Measurements from ENCODE around the gene TFDP1. TPM values are rescaled to one million over a fixed set of nuclear protein-coding genes. Genes with fewer than 3 reads are reported as not detected.

TFDP1 gene
- total and polyA plus RNA-seq, 2 of the 4 experiments (the other 2 are of a cell fraction): 59.3 to 97.0 TPM

DNA sequence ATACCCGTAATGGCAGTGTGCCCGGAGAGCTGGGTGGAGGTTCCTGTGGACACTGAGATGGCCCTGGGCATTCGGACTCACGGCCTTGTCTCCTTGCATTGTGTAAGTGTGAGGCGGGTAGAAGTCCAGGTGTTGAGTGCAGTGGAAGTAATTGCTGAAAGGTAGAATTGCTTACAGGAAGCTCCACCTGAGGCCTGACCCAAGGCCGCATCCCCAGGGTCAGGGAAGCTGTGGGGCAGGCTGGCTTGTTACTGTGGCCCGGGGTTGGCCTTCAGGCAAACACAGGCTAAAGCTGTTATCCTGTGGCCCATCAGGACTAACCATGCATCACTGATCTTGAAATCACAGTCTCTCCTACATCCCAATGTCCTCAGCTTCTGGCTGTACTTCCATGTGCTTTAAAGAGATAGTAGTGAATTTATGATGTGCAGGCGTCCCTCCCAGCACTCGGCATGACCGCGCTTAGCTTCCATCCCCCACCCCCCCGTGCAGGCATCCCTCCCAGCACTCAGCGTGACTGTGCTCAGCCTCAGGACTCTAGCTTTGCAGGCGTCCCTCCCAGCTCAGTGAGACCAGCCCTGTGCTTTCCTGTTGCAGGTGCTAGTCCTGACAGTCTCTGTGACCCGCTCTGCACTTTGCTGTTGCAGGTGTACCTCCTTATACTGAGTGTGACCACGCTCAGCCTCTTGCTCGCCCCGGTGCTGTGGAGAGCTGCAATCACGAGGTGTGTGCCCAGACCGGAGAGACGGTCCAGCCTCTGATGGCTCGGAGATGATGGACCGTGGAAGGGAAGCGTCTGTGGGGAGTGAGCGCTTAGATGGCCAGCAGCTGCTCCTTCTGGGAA is 35.6 kb upstream of the TFDP1 start:
- peaks cover 41 to 56% of the 10 kb centered on the region in 2 experiments for H3K79me1 ChIP-seq (ENCODE audit: low read depth in 1 of 2, low read length in 2 of 2)
- 92% methylated on average over 17 of the region's 25 CpGs; no CpG with 5 or more reads in 1 of the 2 experiments for WGBS, 2 experiments (ENCODE audit: extremely low coverage in 2 of 2, insufficient read length in 1 of 2)
- DNase-seq (no peak), ATAC-seq (ENCODE audit: low read depth) (no peak)
- no peak overlapping the region for H3K4ac ChIP-seq (ENCODE audit: low read depth, low read length)
- H3K9me3 ChIP-seq (ENCODE audit: control insufficient read depth, insufficient read depth, low read length): no peaks in the 10 kb centered on the region
- H4K20me1 ChIP-seq (ENCODE audit: insufficient read depth, low read length): peaks cover 46% of the 10 kb centered on the region
- no peak overlapping the region for H3K14ac ChIP-seq (replicated peaks; ENCODE audit: low read depth, low read length)
- H4K5ac ChIP-seq (ENCODE audit: low read depth, low read length): no peak overlapping the region
- BruUV-seq (replicated peaks): no TSS peak
- H3K36me3 ChIP-seq (ENCODE audit: control insufficient read depth, insufficient read depth, low read length): peaks cover 53% of the 10 kb centered on the region
- dilution Hi-C loops (cut with HindIII; ENCODE audit: low sequenced_read_pairs, unreplicated experiment) (no loop called here), in situ Hi-C loops (cut with MboI; ENCODE audit: low sequenced_read_pairs) (no loop called here), intact Hi-C loops (cut with micrococcal nuclease) (no loop called here)
- H2AK9ac ChIP-seq (replicated peaks; ENCODE audit: low read depth, low read length, poor library complexity): peak overlapping the region; percentile 33
- H2BK5ac ChIP-seq (ENCODE audit: low read depth, low read length, poor library complexity, severe bottlenecking): no peak overlapping the region
- H2AFZ ChIP-seq (replicated peaks; ENCODE audit: low read length, poor library complexity): peak overlapping the region; percentile 15
- peaks cover 10% of the 10 kb centered on the region; the same call in 1 of the 2 replicates for H3K9me1 ChIP-seq (ENCODE audit: insufficient read depth, low read length)
- no peak overlapping the region for H2BK120ac ChIP-seq (ENCODE audit: low read depth, low read length)
- H3K4me2 ChIP-seq (ENCODE audit: low read depth, low read length): no peak overlapping the region
- H3K4me1 ChIP-seq (ENCODE audit: control insufficient read depth, insufficient read depth, low read length): peaks cover 16% of the 10 kb centered on the region
- H3K23ac ChIP-seq (ENCODE audit: low read depth, low read length): no peak overlapping the region
- no peaks in the 10 kb centered on the region for H3K27me3 ChIP-seq (ENCODE audit: control insufficient read depth, insufficient read depth, low read length)
- no peak overlapping the region for H3K27ac ChIP-seq (ENCODE audit: insufficient read depth, low read length)
- H4K8ac ChIP-seq (ENCODE audit: low read depth in 2 of 2, low read length in 2 of 2): no peak overlapping the region
- no peak overlapping the region for H3K4me3 ChIP-seq (ENCODE audit: insufficient read depth, low read depth, low read length)
- CTCF ChIA-PET: no interaction called here
- H2AK5ac ChIP-seq (ENCODE audit: low read depth, low read length): no peak overlapping the region
- H3K9ac ChIP-seq (ENCODE audit: low read depth, low read length): no peak overlapping the region
- H3K18ac ChIP-seq (ENCODE audit: low read depth, low read length): no peak overlapping the region
- H3K56ac ChIP-seq (ENCODE audit: extremely low read depth, insufficient read depth, low read length): no peak overlapping the region
- no peak overlapping the region for H2BK20ac ChIP-seq (ENCODE audit: low read depth, low read length)
- no peak overlapping the region for H2BK15ac ChIP-seq (ENCODE audit: low read depth, low read length)
- H4K91ac ChIP-seq (ENCODE audit: insufficient read depth, low read depth, low read length): no peak overlapping the region
- POLR2A ChIA-PET (ENCODE audit: unreplicated experiment): interaction anchor here (0.5 kb wide), 1 partner anchor 100 kb away, joined by 8 read pairs; no protein-coding TSS in a partner anchor
- TF ChIP-seq RFX5 (IDR thresholded peaks at IDR 0.05; ENCODE audit: low read depth, low read length) (no peak), FOS (IDR thresholded peaks at IDR 0.05; ENCODE audit: low read depth, low read length) (no peak), RCOR1 (IDR thresholded peaks at IDR 0.05; ENCODE audit: insufficient replicate concordance, low read length) (no peak), CHD1 (IDR thresholded peaks at IDR 0.05; ENCODE audit: low read depth, low read length) (no peak), NFE2L2 (IDR thresholded peaks at IDR 0.05; ENCODE audit: low read depth, low read length) (no peak), POLR2A (IDR thresholded peaks at IDR 0.05; ENCODE audit: low read depth, low read length) (no peak), SMC3 (IDR thresholded peaks at IDR 0.05; ENCODE audit: low read depth, low read length) (no peak), CEBPB (IDR thresholded peaks at IDR 0.05; ENCODE audit: low read depth, low read length) (no peak), MXI1 (IDR thresholded peaks at IDR 0.05; ENCODE audit: borderline replicate concordance, low read depth, low read length) (no peak), MAFK (IDR thresholded peaks at IDR 0.05; ENCODE audit: low read depth, low read length) (no peak), BHLHE40 (IDR thresholded peaks at IDR 0.05; ENCODE audit: low read depth, low read length) (no peak), MAZ (IDR thresholded peaks at IDR 0.05; ENCODE audit: borderline replicate concordance, low read depth, low read length) (no peak), USF2 (IDR thresholded peaks at IDR 0.05; ENCODE audit: low read depth, low read length) (no peak)
- TF ChIP-seq, protein P1, sequence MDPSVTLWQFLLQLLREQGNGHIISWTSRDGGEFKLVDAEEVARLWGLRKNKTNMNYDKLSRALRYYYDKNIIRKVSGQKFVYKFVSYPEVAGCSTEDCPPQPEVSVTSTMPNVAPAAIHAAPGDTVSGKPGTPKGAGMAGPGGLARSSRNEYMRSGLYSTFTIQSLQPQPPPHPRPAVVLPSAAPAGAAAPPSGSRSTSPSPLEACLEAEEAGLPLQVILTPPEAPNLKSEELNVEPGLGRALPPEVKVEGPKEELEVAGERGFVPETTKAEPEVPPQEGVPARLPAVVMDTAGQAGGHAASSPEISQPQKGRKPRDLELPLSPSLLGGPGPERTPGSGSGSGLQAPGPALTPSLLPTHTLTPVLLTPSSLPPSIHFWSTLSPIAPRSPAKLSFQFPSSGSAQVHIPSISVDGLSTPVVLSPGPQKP (IDR thresholded peaks at IDR 0.05; ENCODE audit: borderline replicate concordance, low read depth, low read length): no peak
- TF ChIP-seq, protein P2, sequence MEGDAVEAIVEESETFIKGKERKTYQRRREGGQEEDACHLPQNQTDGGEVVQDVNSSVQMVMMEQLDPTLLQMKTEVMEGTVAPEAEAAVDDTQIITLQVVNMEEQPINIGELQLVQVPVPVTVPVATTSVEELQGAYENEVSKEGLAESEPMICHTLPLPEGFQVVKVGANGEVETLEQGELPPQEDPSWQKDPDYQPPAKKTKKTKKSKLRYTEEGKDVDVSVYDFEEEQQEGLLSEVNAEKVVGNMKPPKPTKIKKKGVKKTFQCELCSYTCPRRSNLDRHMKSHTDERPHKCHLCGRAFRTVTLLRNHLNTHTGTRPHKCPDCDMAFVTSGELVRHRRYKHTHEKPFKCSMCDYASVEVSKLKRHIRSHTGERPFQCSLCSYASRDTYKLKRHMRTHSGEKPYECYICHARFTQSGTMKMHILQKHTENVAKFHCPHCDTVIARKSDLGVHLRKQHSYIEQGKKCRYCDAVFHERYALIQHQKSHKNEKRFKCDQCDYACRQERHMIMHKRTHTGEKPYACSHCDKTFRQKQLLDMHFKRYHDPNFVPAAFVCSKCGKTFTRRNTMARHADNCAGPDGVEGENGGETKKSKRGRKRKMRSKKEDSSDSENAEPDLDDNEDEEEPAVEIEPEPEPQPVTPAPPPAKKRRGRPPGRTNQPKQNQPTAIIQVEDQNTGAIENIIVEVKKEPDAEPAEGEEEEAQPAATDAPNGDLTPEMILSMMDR (conservative IDR thresholded peaks at IDR 0.05; ENCODE audit: low read depth, low read length): no peak
